Measurements from ENCODE around the gene CAGE1.

Gene CAGE1

GRCh38 chr6:7314414-7314813 is 75.1 kb downstream of the CAGE1 start:
- H3K9ac ChIP-seq (ENCODE audit: low read length in 5 of 5) = no peak overlapping the region
- H3K4me1 ChIP-seq (ENCODE audit: control insufficient read depth in 5 of 5, insufficient read depth in 5 of 5, low read length in 5 of 5) = peaks cover 5 to 30% (median 22%) of the 10 kb centered on the region in 5 donors
- H3K36me3 ChIP-seq (ENCODE audit: control insufficient read depth in 5 of 5, insufficient read depth in 5 of 5, low read length in 5 of 5) = peaks cover 2 to 6% (median 3%) of the 10 kb centered on the region in 5 donors
- no peaks in the 10 kb centered on the region for H3K9me3 ChIP-seq (ENCODE audit: control insufficient read depth in 5 of 5, low read length in 5 of 5)
- H3K27me3 ChIP-seq (ENCODE audit: control insufficient read depth in 5 of 5, insufficient read depth in 4 of 5, low read length in 5 of 5) = no peaks in the 10 kb centered on the region
- no peak overlapping the region for H3K27ac ChIP-seq (ENCODE audit: low read depth, low read length)
- no peak overlapping the region for H3K4me3 ChIP-seq (ENCODE audit: low read depth in 1 of 5, low read length in 5 of 5)

- Histone ChIP-seq H3K9me3 (ENCODE audit: control insufficient read depth in 5 of 5, low read length in 5 of 5) (no peaks in the 10 kb centered on the region), H3K27ac (ENCODE audit: low read depth, low read length) (peak overlapping the region; percentile 90), H3K36me3 (ENCODE audit: control insufficient read depth in 5 of 5, insufficient read depth in 5 of 5, low read length in 5 of 5) (peaks cover 9 to 12% (median 10%) of the 10 kb centered on the region in 5 donors), H3K4me1 (ENCODE audit: control insufficient read depth in 5 of 5, insufficient read depth in 5 of 5, low read length in 5 of 5) (peaks cover 5 to 36% (median 23%) of the 10 kb centered on the region in 5 donors), H3K4me3 (ENCODE audit: low read depth in 1 of 5, low read length in 5 of 5) (peak overlapping the region; percentile 70 to 97 (median 95)), H3K27me3 (ENCODE audit: control insufficient read depth in 5 of 5, insufficient read depth in 4 of 5, low read length in 5 of 5) (no peaks in the 10 kb centered on the region), H3K9ac (ENCODE audit: low read length in 5 of 5) (peak overlapping the region; percentile 60 to 93 (median 82))
These were observed 75.9 kb downstream of the CAGE1 start for GRCh38 chr6:7313505-7314165.

- peak within 1 kb of the TSS; percentile 72 to 95 (median 93) for H3K9ac ChIP-seq (ENCODE audit: low read length in 5 of 5)
- peak within 1 kb of the TSS; percentile 90 to 97 (median 95) for H3K4me3 ChIP-seq (ENCODE audit: low read depth in 1 of 5, low read length in 5 of 5)
- no peaks in the 10 kb centered on the region for H3K27me3 ChIP-seq (ENCODE audit: control insufficient read depth in 5 of 5, insufficient read depth in 4 of 5, low read length in 5 of 5)
- H3K27ac ChIP-seq (ENCODE audit: low read depth, low read length) = peak within 1 kb of the TSS; percentile 90
- no peaks in the 10 kb centered on the region for H3K9me3 ChIP-seq (ENCODE audit: control insufficient read depth in 5 of 5, low read length in 5 of 5)
- peaks cover 13 to 17% (median 15%) of the 10 kb centered on the region in 5 donors for H3K36me3 ChIP-seq (ENCODE audit: control insufficient read depth in 5 of 5, insufficient read depth in 5 of 5, low read length in 5 of 5)
- peaks cover 5 to 39% (median 24%) of the 10 kb centered on the region in 5 donors for H3K4me1 ChIP-seq (ENCODE audit: control insufficient read depth in 5 of 5, insufficient read depth in 5 of 5, low read length in 5 of 5)
These were observed 76.7 kb downstream of the CAGE1 start, which contains the start of gene SSR1 for GRCh38 chr6:7312616-7313504. SSR1 (minus strand) TSS chr6:7313199; CDS start chr6:7313120, 79 bp downstream.

GRCh38 chr6:7311917-7312615 is 77.5 kb downstream of the CAGE1 start:
- Histone ChIP-seq H3K9ac (ENCODE audit: low read length in 5 of 5) (peak overlapping the region; percentile 72 to 95 (median 93)), H3K9me3 (ENCODE audit: control insufficient read depth in 5 of 5, low read length in 5 of 5) (no peaks in the 10 kb centered on the region), H3K4me1 (ENCODE audit: control insufficient read depth in 5 of 5, insufficient read depth in 5 of 5, low read length in 5 of 5) (peaks cover 5 to 39% (median 24%) of the 10 kb centered on the region in 5 donors), H3K27me3 (ENCODE audit: control insufficient read depth in 5 of 5, insufficient read depth in 4 of 5, low read length in 5 of 5) (no peaks in the 10 kb centered on the region), H3K27ac (ENCODE audit: low read depth, low read length) (peak overlapping the region; percentile 90), H3K4me3 (ENCODE audit: low read depth in 1 of 5, low read length in 5 of 5) (peak overlapping the region; percentile 90 to 97 (median 95)), H3K36me3 (ENCODE audit: control insufficient read depth in 5 of 5, insufficient read depth in 5 of 5, low read length in 5 of 5) (peaks cover 17 to 24% (median 21%) of the 10 kb centered on the region in 5 donors)

- Histone ChIP-seq H3K27ac (ENCODE audit: low read depth, low read length) (peak overlapping the region; percentile 33), H3K4me3 (ENCODE audit: low read depth in 1 of 5, low read length in 5 of 5) (no peak overlapping the region), H3K4me1 (ENCODE audit: control insufficient read depth in 5 of 5, insufficient read depth in 5 of 5, low read length in 5 of 5) (peaks cover 5 to 39% (median 24%) of the 10 kb centered on the region in 5 donors), H3K9me3 (ENCODE audit: control insufficient read depth in 5 of 5, low read length in 5 of 5) (no peaks in the 10 kb centered on the region), H3K36me3 (ENCODE audit: control insufficient read depth in 5 of 5, insufficient read depth in 5 of 5, low read length in 5 of 5) (peaks cover 17 to 31% (median 24%) of the 10 kb centered on the region in 5 donors), H3K9ac (ENCODE audit: low read length in 5 of 5) (peak overlapping the region in 1 of 5 donors; percentile 53), H3K27me3 (ENCODE audit: control insufficient read depth in 5 of 5, insufficient read depth in 4 of 5, low read length in 5 of 5) (no peaks in the 10 kb centered on the region)
These were observed 78.4 kb downstream of the CAGE1 start for GRCh38 chr6:7311176-7311575.

- Histone ChIP-seq H3K4me1 (ENCODE audit: control insufficient read depth in 5 of 5, insufficient read depth in 5 of 5, low read length in 5 of 5) (peaks cover 5 to 39% (median 24%) of the 10 kb centered on the region in 5 donors), H3K36me3 (ENCODE audit: control insufficient read depth in 5 of 5, insufficient read depth in 5 of 5, low read length in 5 of 5) (peaks cover 30 to 53% (median 40%) of the 10 kb centered on the region in 5 donors), H3K4me3 (ENCODE audit: low read depth in 1 of 5, low read length in 5 of 5) (no peak overlapping the region), H3K27me3 (ENCODE audit: control insufficient read depth in 5 of 5, insufficient read depth in 4 of 5, low read length in 5 of 5) (no peaks in the 10 kb centered on the region), H3K9ac (ENCODE audit: low read length in 5 of 5) (no peak overlapping the region), H3K9me3 (ENCODE audit: control insufficient read depth in 5 of 5, low read length in 5 of 5) (no peaks in the 10 kb centered on the region), H3K27ac (ENCODE audit: low read depth, low read length) (no peak overlapping the region)
These were observed 80.5 kb downstream of the CAGE1 start for GRCh38 chr6:7309050-7309449.

- no peak overlapping the region for H3K27ac ChIP-seq (ENCODE audit: low read depth, low read length)
- peaks cover 32 to 66% (median 45%) of the 10 kb centered on the region in 5 donors for H3K36me3 ChIP-seq (ENCODE audit: control insufficient read depth in 5 of 5, insufficient read depth in 5 of 5, low read length in 5 of 5)
- H3K9me3 ChIP-seq (ENCODE audit: control insufficient read depth in 5 of 5, low read length in 5 of 5) = no peaks in the 10 kb centered on the region
- H3K9ac ChIP-seq (ENCODE audit: low read length in 5 of 5) = no peak overlapping the region
- no peaks in the 10 kb centered on the region for H3K27me3 ChIP-seq (ENCODE audit: control insufficient read depth in 5 of 5, insufficient read depth in 4 of 5, low read length in 5 of 5)
- no peak overlapping the region for H3K4me3 ChIP-seq (ENCODE audit: low read depth in 1 of 5, low read length in 5 of 5)
- peaks cover 5 to 30% (median 19%) of the 10 kb centered on the region in 5 donors for H3K4me1 ChIP-seq (ENCODE audit: control insufficient read depth in 5 of 5, insufficient read depth in 5 of 5, low read length in 5 of 5)
These were observed 82.0 kb downstream of the CAGE1 start for GRCh38 chr6:7307533-7307932.

- Histone ChIP-seq H3K9me3 (ENCODE audit: control insufficient read depth in 5 of 5, low read length in 5 of 5) (no peaks in the 10 kb centered on the region), H3K9ac (ENCODE audit: low read length in 5 of 5) (peak overlapping the region in 1 of 5 donors; percentile 43), H3K27me3 (ENCODE audit: control insufficient read depth in 5 of 5, insufficient read depth in 4 of 5, low read length in 5 of 5) (no peaks in the 10 kb centered on the region), H3K36me3 (ENCODE audit: control insufficient read depth in 5 of 5, insufficient read depth in 5 of 5, low read length in 5 of 5) (peaks cover 50 to 90% (median 68%) of the 10 kb centered on the region in 5 donors), H3K4me1 (ENCODE audit: control insufficient read depth in 5 of 5, insufficient read depth in 5 of 5, low read length in 5 of 5) (peaks cover 0 to 8% (median 5%) of the 10 kb centered on the region in 5 donors), H3K27ac (ENCODE audit: low read depth, low read length) (no peak overlapping the region), H3K4me3 (ENCODE audit: low read depth in 1 of 5, low read length in 5 of 5) (no peak overlapping the region)
These were observed 84.7 kb downstream of the CAGE1 start for GRCh38 chr6:7304821-7305220.

GRCh38 chr6:7301702-7302101 is 87.8 kb downstream of the CAGE1 start:
- Histone ChIP-seq H3K27me3 (ENCODE audit: control insufficient read depth in 5 of 5, insufficient read depth in 4 of 5, low read length in 5 of 5) (no peaks in the 10 kb centered on the region), H3K4me3 (ENCODE audit: low read depth in 1 of 5, low read length in 5 of 5) (no peak overlapping the region), H3K9me3 (ENCODE audit: control insufficient read depth in 5 of 5, low read length in 5 of 5) (no peaks in the 10 kb centered on the region), H3K4me1 (ENCODE audit: control insufficient read depth in 5 of 5, insufficient read depth in 5 of 5, low read length in 5 of 5) (no peaks in the 10 kb centered on the region), H3K9ac (ENCODE audit: low read length in 5 of 5) (no peak overlapping the region), H3K36me3 (ENCODE audit: control insufficient read depth in 5 of 5, insufficient read depth in 5 of 5, low read length in 5 of 5) (peaks cover 50 to 93% (median 70%) of the 10 kb centered on the region in 5 donors), H3K27ac (ENCODE audit: low read depth, low read length) (no peak overlapping the region)

Measured in subcutaneous abdominal adipose tissue (tissue), 5 donors.